Activated CD8-positive, alpha-beta memory T cell treated with anti-CD3 and anti-CD28 coated beads, Interleukin-2, amount 50 U/mL, for 48 hours (primary cell): ENCODE data around the gene ACTG1.

Experiments used
- DNase-seq: peaks from one replicate; pipeline ENCODE4 v3.0.0-alpha.2; 2020

The ACTG1 gene

DNA sequence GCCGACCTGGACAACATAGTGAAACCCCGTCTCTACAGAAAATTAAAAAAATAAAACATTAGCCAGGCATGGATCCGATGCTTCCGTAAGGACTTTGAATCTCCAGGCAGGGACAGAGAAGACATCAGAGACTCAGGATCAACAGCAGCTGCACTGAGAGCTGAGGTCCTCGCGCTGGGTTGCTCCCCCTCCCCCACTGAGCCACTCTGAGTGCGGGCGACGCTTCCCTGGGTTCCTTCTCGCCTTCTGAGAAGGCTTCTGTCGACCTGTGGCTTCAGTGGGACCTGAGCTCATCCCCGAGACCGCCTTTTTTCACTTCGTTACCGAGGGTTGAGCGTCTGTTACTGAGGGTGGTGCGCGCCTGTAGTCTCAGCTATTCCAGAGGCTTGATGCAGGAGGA, 20.4 kb downstream of the ACTG1 start:
- DNase-seq, result no peak

DNA sequence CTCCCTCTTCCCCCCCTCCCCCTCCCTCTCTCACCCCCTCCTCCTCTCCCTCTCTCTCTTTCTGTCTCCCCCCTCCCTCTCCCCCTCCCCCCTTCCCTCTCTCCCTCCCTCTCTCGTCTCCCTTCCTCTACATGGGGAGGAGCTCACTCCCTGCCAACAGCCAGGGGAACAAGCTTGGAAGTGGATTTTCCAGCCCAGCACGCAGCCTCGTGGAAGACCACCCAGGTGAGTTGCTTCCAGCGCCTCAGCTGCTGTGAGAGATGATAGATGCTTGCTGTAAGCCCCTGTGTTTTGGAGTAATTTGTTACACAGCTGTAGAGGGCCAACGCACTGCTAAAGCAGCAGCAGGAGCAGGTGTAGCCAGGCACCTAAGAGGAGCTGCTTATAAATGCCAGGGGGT, 20.8 kb downstream of the ACTG1 start:
- no peak for DNase-seq

DNA sequence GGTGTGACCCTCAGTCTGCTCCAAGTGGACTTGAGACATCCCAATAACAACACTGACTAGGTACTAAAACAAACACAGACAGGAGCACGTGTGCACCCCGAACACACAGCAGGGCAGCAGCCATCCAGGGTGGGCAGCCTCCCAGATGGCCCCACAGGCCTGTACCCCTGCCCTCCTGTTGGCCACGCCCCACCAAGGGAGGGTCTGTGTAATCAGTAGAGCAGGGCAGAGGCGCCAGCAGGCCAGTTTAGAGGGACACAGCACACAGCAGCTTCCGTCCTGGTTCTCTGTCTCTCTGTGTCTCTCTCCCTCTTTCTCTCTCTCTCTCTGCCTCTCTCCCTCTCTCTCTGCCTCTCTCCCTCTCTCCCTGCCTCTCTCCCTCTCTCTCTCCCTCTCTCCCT, 21.4 kb downstream of the ACTG1 start:
- DNase-seq, result no peak

DNA sequence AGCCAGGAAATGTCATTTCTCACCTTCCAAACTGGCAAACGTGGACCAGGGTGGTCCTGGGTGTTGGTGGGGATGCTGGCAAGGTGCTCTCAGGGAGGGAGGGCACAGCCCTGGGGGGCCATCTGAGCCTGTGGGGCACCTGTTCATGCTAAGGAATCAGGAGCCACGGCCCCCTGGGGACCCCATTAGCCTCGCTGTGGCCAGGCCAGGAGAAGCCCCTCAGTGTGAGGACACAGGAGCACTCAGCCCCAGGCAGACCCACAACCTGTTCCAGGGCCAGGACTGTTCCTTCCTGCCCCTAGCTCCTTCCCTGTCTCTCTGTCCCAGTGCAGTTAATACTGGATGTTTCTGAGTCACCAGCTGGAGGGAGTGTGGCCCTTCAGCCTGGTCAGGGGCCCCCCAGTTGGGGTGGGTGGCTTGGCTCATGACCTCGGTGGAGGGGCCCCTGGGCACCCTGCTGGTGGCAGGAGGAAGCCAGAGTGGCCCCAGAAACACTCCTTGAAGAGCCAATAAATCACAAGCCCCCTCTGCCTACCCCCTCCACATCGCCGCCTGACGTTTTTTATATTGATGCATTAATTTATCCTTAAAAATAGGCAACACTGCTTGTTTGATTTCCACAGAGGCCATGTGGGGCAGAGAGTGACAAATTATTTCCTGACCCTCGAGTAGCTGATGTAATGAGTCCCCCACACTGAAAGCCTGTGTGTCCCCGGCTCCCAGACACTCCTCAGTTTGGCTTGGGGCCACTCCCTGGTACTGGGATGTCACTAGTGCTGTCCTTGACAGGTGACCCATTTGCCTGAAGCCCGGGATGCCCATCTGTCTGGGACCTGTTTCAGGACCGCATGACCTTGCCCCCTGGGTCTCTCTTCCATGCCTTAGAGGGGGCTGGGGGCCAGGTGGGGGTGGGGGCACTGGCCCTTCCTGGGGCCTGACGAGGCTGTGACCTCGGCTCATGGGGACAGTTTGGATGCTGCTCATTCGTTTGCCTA, 22.3 kb downstream of the ACTG1 start:
- no peak for DNase-seq

DNA sequence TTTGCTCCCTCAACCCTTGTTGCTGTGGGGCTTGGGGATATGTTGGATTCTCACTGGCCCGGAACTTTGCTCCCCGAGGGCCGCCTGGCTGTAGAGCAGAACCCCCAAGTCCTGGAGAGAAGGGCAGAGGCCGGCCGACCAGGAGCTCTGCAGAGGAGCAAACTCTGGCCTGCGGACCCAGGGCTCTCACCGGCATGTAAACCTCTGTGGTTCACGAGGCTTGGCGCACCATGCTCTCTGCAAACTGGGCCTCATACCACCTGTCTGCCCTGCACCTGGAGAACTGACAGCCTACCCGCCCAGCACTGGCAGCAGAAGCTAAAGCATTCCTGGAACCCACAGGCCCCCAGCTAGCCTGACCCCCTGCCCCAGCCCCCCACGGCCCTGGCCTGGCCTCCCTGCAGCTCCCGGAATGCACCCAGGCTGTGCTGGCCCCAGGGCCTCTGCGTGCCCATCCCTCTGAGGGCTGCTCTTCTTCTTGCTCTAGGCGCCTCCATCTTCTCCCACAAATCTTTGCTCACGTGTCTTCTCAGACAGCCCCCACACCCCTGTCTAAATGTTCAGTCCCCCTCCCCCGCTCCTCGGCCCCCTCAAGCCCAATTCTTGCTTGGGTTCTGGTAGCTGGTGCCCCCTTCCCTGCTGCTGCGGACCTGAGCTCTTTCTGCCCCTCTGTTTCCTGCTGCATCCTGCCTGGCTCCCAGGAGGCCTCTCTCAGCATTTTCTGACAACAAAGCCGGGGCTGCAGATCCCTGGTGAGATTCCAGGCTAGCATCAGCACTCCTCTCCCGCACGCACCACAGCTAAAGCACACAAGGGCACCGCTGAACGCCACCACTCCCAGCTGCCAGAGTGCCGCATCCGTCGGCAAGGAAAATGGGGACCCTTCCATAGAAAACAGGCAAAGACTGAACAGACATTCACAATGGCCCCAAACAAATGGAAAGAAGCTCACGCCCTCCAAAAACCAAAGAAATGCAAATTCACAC, 23.3 kb downstream of the ACTG1 start:
- DNase-seq, result no peak

DNA sequence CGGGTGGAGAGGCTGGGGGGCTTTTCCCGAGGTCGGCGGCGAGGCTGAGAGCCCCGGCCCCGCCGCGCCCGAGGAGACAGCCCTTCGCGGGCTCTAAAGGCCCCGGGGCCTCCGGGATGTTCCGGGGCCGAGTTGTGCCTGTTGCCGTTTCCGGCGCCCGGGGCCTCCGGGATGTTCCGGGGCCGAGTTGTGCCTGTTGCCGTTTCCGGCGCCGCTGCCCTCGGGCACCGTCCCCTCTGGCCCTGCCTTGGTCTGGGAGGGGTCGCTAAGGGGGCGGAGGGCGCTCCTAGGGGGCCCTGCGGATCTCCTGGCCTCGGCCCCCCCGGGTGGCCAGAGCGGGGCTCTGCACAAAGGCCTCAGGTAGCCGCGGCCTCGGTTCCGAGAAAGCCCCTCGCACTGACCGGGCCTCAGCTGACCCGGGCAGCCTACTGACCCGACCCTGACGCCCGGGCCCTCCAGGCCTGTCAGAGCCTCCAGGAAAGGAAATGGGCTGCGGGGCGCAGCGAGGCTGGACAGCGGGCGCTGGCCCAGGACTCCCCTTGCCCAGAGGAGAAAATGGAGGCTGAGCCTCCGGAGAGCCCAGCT, 24.2 kb downstream of the ACTG1 start:
- no peak for DNase-seq

DNA sequence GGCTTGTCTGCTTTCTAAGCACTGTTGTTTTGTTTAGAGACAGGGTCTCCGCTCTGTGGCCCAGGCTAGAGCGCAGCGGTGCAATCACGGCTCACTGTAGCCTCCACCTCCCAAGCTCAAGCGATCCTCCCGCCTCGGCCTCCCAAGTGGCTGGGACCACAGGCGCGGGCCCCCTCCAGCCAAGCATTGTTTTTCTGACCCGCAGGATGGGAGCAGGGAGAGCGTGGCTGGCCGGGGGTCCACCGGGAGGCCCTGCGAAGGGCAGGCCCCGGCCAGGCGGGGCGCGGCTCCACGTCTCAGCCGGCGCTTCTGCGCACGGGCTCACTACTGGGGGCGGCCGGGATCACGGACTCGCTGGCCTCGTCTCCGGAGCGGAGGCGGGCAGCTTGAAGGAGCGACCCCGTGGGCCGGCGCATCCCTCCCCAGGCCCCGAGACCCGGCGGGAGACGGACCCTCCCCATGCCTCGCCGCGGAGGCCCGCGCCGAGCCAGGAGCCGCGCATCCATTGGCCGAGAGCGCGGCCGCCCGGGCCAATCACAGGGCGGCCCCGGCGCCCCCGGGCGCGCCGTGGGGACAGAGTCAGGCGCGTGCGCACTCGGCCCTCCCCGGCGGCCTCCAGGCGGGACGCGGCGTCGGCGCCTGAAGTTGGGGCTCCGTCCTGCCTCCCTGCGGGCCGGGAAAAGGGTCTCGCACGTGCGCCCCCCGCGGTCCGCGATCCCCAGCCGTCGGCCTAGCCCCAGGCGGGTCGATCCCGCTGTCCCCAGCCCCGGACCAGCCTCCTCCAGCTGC, 24.9 kb downstream of the ACTG1 start:
- DNase-seq, result peak; percentile 93

DNA sequence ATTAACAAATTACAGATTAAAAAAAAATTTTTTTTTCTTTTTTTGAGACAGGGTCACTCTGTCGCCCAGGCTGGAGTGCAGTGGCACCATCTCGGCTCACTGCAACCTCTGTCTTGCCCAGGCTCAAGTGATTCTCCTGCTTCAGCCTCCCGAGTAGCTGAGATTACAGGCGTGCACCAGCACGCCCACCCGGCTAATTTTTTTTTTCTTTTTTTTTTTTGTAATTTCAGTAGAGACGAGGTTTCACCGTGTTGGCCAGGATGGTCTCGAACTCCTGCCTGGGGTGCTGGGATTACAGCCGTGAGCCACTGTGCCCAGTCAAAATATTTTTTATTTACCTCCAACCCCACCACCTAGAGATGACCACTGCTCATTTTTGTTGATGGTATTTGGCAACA, 25.5 kb downstream of the ACTG1 start:
- no peak for DNase-seq

DNA sequence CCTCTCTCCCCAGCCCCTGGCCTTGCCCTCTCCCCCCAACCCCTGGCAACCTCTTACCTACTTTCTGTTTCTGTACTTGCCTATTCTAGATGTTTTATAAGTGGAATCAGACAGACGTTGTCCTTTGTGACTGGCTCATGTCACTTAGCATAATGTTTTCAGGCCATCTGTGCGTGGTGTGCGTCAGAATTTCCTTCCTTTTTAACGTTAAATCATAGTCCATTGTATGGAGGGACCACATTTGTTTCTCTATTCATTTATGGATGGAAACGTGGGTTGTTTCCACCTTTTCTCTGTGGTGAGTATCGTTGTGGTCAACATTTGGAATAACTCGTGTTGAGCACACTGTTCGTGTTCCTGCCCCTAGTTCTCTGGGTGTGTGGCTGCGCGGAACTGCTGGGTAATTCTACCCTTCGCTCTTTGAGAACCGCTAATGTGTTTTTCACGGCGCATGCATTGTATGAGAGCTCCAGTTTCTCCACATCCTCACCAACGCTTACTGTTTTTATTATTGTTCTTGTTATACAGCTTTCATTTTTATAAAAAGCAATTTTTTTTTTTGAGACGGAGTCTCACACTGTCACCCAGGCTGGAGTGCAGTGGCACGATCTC, 26.3 kb downstream of the ACTG1 start:
- no peak for DNase-seq

DNA sequence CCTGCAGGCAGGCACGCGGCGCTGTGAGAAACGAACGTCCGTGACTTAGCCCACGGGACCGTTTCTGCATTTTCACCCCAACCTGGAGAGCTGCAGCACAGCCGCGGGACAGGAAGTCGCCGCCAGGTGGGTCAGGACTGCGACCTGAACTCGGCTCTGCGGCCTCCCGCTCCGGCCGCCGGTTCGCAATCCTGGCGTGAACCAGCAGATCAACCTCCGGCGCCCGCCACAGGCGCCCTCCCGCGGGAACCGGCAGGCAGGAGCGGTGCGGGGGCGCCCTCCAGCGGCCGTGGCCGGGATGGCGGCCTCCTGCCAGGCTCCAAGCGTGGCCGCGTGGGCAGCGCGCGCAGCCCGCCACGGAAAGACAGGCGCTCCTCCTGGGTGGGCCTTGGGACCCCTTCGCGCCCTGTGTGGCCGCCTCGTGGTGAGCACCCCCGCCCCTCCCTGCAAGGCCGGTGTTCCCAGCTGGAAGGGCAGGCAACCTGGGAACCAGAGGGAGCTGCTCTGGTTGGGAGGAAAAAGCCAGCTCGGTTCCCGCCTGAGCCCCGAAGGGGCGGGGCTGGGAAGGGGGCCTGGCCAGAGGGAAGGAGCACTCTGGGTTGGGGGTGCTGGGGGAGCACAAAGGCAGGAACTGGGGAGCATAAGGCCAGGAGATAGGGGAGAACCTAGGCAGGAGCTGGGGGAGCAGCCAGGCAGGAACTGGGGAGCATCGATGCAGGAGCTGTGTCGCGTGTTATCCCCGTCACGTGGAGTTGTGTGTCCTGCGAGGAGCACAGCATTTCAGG, 28.2 kb downstream of the ACTG1 start:
- peak; percentile 98 for DNase-seq

DNA sequence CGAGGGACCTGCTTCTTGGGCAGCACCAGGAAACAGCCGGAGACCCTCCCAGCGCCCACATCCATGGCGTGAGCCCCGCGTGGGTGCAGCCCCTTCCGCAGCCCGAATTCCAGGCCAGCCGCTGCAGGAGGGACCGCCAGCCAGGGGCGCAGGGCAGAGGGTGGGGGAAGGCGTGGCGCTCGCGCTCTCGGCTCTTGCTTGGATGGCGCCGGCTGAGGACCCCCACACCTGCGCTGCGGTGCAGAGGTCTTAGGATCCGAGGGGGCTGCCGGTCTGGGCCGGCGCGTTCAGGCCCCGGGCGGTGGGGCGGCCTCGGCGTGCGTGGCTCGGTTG, 28.8 kb downstream of the ACTG1 start:
- DNase-seq, result no peak

DNA sequence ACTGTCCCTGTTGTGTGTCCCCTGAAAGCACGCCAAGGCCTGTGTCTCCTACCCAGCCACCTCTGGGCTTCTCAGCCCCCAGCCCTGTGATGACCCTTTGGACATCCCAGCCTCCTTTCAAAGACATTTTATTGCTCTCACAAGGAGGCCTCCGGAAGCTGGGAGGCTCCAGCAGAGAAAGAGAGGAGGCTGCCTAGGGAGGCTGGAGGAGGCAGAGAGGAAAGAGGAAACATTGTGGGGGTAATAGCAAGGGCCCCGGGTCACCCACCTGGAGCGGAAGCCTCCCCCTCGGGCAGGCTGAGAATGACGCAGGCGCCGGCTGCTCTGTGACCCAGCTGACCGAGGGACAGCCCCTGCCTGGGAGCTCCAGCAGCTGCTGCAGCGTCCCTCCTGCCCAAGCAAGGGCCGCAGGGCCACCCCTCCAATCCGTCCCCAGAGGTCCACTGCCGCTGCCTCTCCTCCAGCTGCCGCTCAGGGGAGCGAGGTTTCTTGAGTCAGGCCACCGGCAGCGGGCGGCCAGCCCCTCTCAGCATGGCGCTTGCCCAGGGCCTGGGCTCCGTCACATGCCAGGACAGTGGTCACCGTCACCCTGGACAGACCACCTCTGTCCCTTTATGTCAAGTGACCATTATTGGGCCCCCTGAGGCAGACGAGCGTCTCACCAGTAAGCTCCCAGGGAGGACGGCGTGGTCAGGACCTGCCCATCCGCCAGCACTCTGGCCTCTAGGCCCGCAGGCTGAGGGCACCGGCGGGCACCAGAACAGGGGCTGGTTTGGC, 29.3 kb downstream of the ACTG1 start:
- DNase-seq, result peak; percentile 66

DNA sequence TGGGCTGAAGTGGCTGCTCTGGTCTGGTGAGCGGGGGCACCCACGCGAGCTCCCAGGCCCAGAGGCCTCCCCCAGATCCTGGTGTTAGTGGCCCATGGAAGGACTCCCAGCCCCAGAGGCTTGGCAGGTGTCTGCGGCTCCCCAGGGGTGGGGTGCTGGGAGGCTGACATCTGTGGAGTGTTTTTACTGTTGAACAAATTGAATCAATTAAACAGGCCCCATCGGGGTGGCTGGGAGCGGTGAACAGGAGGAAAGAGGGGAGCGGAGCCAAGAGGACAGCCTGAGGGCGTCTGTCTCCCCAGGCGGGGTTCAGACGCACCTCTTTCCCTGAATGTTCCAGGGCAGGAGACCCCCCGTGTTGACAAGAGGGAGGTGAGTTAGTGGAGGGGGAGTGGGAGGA, 29.9 kb downstream of the ACTG1 start:
- no peak for DNase-seq

DNA sequence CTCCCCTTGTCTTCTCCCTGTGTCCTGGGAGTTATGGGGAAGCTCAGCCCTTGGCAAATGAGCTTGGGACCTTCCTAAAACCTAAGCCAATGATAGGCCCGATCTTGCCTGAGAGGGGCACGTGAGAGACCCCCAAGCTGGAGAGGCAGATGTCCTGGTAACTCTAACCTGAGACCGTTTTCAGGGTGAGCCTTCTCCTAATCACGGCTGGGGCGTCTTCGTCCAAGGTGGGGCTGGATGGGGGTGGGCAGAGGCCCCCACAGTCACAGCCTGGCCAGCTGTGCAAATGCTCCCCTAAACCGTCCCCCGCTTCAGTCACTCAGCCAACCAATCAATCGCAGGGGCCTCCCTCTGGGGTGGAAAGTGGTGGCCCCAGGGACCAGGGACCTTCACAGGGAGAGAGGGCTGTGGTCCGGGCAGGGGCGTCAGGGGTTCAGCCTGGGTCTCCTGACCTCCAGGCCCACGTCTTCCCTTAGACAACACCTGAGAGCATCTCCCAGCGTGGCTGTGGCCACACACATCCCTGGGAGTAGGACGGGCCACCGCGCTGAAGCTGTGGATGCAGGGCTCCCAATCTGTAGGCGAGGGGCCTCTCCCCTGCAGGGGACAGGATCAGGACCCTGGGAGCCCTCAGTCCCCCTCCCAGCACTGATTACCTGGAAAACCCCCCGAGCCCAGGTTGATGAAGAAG, 30.6 kb downstream of the ACTG1 start:
- DNase-seq, result no peak

DNA sequence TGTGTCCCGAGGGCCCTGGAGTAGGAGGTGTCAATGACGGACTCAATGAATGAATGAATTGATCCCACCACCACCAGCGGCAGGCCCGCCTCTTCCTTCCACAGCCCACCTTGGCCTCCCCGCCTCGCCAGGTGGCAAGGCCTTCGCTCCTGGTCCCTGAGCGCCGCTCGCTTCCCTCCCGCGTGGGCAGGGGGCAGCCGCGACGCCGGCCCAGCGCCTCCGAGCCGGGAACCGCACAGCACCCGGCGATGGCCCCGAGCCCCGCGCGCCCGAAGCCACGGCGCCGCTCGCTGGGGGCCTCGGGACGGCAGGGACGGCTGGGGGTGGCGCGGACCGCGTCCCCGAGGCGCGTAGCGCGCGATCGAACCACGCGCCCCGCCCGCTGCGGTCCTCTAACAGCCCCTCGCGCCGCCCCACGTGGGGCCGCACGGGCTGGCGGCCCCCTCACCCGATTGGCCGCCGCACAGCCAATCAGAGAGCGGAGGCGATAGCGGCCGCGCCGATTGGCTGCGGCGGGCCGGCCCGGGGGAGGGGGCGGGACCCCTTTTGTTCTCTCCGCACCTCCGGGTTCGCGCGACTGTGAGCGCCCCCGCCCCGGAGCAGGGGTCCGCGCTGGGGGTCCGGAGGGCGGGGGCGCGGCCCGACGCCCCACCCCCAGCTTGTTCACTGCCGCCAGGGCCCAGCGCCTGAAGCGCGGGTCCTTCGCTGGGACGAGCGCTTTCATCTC, 31.4 kb downstream of the ACTG1 start:
- peak; percentile 75 for DNase-seq

DNA sequence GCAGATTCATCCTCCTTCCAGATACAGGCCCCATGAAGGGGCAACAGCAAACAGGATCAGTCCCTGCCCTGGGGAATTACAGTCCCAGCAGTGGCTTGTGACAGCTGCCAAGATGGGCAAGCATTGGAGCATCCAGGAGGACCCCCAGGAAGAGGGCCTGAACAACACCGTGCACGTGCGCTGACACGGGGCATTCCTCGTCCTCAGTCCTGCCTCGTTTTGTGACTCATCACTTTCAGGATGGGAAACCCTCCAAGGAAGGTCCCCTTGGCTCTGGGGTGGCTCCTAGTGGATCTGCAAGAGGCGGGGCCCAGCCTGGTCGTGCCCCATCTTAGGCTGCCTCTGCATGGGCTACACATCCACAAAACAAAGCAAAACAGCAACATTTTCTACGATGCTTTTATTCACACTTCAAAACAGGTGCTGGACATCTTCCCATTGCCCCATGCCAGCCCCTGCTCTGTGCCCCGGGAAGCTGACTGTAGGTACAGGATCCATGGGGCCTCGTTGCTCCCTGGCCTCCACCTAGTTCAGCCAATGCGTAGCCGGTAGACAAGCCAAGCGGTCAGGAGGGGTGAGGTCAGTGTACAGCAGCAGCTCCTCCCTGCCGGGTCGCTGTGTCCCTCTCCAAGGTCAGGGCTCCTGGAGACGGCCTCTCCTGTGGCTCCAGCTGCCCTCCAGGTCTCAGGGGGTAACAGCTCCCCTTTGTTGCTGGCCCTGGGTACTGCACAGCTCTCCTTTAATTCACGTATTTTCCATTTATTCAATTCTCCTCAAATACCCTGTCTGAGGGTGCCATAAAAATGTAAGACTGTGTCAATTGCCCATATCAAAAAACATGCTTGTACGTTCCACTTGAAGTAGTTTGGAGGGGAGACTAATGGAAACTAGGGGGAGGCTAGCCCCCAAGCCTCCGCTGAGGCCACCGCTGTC, 32.2 kb downstream of the ACTG1 start:
- DNase-seq, result no peak

DNA sequence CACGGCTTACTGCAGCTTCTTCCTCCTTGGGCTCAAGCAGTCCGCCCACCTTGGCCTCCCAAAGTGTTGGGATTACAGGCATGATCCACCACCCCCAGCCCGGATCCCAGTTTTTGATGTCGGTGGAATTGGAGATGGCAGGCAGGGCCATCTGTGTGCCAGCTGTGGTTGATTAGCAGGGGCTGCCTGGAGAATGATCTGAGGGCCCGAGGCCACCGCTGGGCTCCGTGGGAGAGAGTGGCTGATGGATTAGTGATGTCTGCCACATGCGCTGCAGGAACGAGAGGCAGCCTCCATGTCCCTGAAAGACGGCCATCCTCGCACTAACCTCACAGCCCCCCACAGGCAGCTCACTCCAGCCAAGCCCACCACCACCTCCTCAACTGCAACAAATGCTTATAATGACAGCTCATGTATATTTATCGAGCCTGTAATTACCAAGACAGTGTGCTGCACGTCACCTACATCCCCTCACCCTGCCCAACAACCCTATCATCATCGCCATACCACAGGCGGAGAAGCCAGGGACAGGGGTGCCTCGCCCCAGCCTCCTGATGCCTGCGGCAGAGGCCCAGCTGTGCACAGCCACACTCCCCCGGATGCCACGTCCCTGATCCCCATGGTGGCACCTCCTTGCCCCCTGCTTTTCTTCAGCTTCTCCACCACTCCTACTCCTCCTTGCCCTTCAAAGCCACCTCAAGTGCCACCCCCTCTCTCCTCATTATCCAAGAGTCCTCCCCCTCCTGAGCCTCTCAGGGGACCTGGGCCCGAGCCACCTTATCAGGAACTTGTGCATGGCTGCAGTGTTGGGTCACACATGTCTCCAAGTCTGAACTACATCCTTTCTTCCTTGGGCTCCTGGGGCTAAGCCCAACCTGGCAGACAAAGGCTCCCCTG, 33.2 kb downstream of the ACTG1 start:
- DNase-seq, result no peak
